Activated B cell treated with CpG ODN at 0.5 μM for 24 hours (primary cell): ENCODE measurements around the gene EPHA8. TPM values are rescaled to one million over a fixed set of nuclear protein-coding genes. Genes with fewer than 3 reads are reported as not detected.

ENCODE experiments used
- ATAC-seq: fragments of 200-7000 bp; cut with Tn5 transposase; one replicate; pipeline ENCODE4 v1.10.0; 2021; ENCODE audit warnings: low read depth, mild to moderate bottlenecking, moderate library complexity
- CTCF ChIA-PET: fragments of 350-600 bp; sonication (Branson Sonifier 250); formaldehyde crosslinking; loops from one replicate; lab custom pipeline; 2021; ENCODE audit warnings: antibody characterized with exemption; lab: Charles Lee
- POLR2A ChIA-PET: fragments of 350-600 bp; sonication (Branson Sonifier 250); formaldehyde crosslinking; loops from one replicate; lab custom pipeline; 2021; ENCODE audit warnings: antibody characterized with exemption; lab: Charles Lee
- DNase-seq: peaks from one replicate; pipeline ENCODE4 v3.0.0; 2022
- H3K27ac Mint-ChIP-seq: one replicate; pipeline ENCODE4 v1.8.0; 2020; ENCODE audit warnings: mixed read lengths
- H3K27me3 Mint-ChIP-seq: one replicate; pipeline ENCODE4 v1.8.0; 2021; ENCODE audit warnings: mixed read lengths
- H3K36me3 Mint-ChIP-seq: one replicate; pipeline ENCODE4 v1.8.0; 2021; ENCODE audit warnings: low read depth, mixed read lengths
- H3K4me1 Mint-ChIP-seq: one replicate; pipeline ENCODE4 v1.8.0; 2021; ENCODE audit warnings: mixed read lengths
- H3K4me3 Mint-ChIP-seq: one replicate; pipeline ENCODE4 v1.8.0; 2020; ENCODE audit warnings: mild to moderate bottlenecking, mixed read lengths
- H3K9me3 Mint-ChIP-seq: one replicate; pipeline ENCODE4 v1.8.0; 2020; ENCODE audit warnings: mixed read lengths
- intact Hi-C: fragments of 100-400 bp; cut with micrococcal nuclease; formaldehyde crosslinking; loops from one replicate; pipeline ENCODE4 v1.15.1; 2024
- total RNA-seq: library from RNA; stranded (reverse); gene quantifications from 2 replicates; pipeline ENCODE4 v1.2.3, GENCODE V29; 2022
- TF ChIP-seq, protein P1 (sequence below): fragments of 200-600 bp; IDR thresholded peaks from one replicate; pipeline ENCODE4 v1.8.0; 2022; ENCODE audit warnings: antibody characterized with exemption, mild to moderate bottlenecking

EPHA8 gene
- total RNA-seq, 1 donor from 2014 or later, result not detected

DNA sequence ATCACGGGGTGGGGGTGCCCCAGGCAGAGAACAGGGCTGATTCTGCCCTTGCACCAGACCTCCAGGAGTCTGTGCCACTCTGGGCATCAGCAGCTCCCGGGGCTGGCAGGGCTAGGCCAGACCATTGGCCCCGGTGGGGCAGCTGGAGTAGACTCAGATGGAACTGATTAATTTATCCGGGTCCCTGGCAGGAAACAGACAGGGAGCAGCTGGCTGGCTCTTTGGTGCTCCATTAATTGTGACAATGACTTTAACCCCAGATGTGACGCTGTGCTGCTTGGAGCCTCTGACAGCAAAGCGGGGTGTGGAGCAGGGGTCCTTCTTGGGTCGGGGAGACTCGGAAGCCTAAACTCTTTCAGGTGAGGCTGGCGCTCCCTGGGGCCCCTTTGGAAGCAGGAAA is 9.5 kb downstream of the EPHA8 start:
- intact Hi-C loops, result no loop called here
- CTCF ChIA-PET, result no interaction called here
- POLR2A ChIA-PET, result no interaction called here
- Mint-ChIP-seq H3K27me3 (peaks cover 5% of the 10 kb centered on the region), H3K36me3 (no peaks in the 10 kb centered on the region), H3K27ac (no peak overlapping the region), H3K4me1 (no peaks in the 10 kb centered on the region), H3K4me3 (no peak overlapping the region), H3K9me3 (peaks cover 2% of the 10 kb centered on the region)
- TF ChIP-seq, protein P1, sequence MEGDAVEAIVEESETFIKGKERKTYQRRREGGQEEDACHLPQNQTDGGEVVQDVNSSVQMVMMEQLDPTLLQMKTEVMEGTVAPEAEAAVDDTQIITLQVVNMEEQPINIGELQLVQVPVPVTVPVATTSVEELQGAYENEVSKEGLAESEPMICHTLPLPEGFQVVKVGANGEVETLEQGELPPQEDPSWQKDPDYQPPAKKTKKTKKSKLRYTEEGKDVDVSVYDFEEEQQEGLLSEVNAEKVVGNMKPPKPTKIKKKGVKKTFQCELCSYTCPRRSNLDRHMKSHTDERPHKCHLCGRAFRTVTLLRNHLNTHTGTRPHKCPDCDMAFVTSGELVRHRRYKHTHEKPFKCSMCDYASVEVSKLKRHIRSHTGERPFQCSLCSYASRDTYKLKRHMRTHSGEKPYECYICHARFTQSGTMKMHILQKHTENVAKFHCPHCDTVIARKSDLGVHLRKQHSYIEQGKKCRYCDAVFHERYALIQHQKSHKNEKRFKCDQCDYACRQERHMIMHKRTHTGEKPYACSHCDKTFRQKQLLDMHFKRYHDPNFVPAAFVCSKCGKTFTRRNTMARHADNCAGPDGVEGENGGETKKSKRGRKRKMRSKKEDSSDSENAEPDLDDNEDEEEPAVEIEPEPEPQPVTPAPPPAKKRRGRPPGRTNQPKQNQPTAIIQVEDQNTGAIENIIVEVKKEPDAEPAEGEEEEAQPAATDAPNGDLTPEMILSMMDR, result no peak
- ATAC-seq, result no peak
- DNase-seq, result no peak

GRCh38 chr1:22573237-22573636 is 9.9 kb downstream of the EPHA8 start:
- H3K9me3 Mint-ChIP-seq, result peaks cover 4% of the 10 kb centered on the region
- no peaks in the 10 kb centered on the region for H3K36me3 Mint-ChIP-seq
- H3K4me3 Mint-ChIP-seq, result no peak overlapping the region
- no peak for DNase-seq
- ChIA-PET CTCF (no interaction called here), POLR2A (no interaction called here)
- no peak for ATAC-seq
- TF ChIP-seq, protein P1, result no peak
- intact Hi-C loops, result no loop called here
- H3K27ac Mint-ChIP-seq, result no peak overlapping the region
- no peaks in the 10 kb centered on the region for H3K4me1 Mint-ChIP-seq
- H3K27me3 Mint-ChIP-seq, result peaks cover 5% of the 10 kb centered on the region

- Mint-ChIP-seq H3K27me3 (peaks cover 5% of the 10 kb centered on the region), H3K4me3 (no peak overlapping the region), H3K9me3 (peaks cover 4% of the 10 kb centered on the region), H3K4me1 (no peaks in the 10 kb centered on the region), H3K36me3 (no peaks in the 10 kb centered on the region), H3K27ac (no peak overlapping the region)
- no peak for ATAC-seq
- intact Hi-C loops, result no loop called here
- TF ChIP-seq, protein P1, result no peak
- ChIA-PET POLR2A (no interaction called here), CTCF (no interaction called here)
- DNase-seq, result no peak
Observed at GRCh38 chr1:22575532-22576149, 12.4 kb downstream of the EPHA8 start.

- no peak overlapping the region for H3K4me3 Mint-ChIP-seq
- H3K36me3 Mint-ChIP-seq, result no peaks in the 10 kb centered on the region
- ChIA-PET POLR2A (no interaction called here), CTCF (no interaction called here)
- H3K9me3 Mint-ChIP-seq, result peaks cover 4% of the 10 kb centered on the region
- TF ChIP-seq, protein P1, result no peak
- peaks cover 5% of the 10 kb centered on the region for H3K27me3 Mint-ChIP-seq
- no peak overlapping the region for H3K27ac Mint-ChIP-seq
- intact Hi-C loops, result no loop called here
- DNase-seq (no peak), ATAC-seq (no peak)
- H3K4me1 Mint-ChIP-seq, result no peaks in the 10 kb centered on the region
Observed at GRCh38 chr1:22576150-22576544, 12.9 kb downstream of the EPHA8 start.

DNA sequence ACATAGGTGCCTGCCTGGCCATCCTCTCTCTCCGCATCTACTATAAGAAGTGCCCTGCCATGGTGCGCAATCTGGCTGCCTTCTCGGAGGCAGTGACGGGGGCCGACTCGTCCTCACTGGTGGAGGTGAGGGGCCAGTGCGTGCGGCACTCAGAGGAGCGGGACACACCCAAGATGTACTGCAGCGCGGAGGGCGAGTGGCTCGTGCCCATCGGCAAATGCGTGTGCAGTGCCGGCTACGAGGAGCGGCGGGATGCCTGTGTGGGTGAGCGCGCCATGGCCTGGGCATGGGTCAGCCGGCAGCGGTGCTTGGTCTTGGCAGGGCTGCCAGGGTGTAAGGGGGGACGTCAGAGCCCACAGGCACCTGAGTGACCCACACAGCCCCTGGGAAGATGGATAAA is 13.3 kb downstream of the EPHA8 start:
- DNase-seq (no peak), ATAC-seq (no peak)
- ChIA-PET CTCF (no interaction called here), POLR2A (no interaction called here)
- intact Hi-C loops, result no loop called here
- H3K27ac Mint-ChIP-seq, result no peak overlapping the region
- no peak overlapping the region for H3K4me3 Mint-ChIP-seq
- H3K27me3 Mint-ChIP-seq, result peaks cover 5% of the 10 kb centered on the region
- no peaks in the 10 kb centered on the region for H3K36me3 Mint-ChIP-seq
- H3K9me3 Mint-ChIP-seq, result peaks cover 4% of the 10 kb centered on the region
- no peaks in the 10 kb centered on the region for H3K4me1 Mint-ChIP-seq
- TF ChIP-seq, protein P1, result no peak
